ENCODE results near the gene HEXIM2. TPM values are rescaled to one million over a fixed set of nuclear protein-coding genes. Genes with fewer than 3 reads are reported as not detected.
A peak's percentile ranks its signal among the peaks of the same experiment; 100 is the strongest.

Gene HEXIM2
- total and polyA plus RNA-seq, 2 of the 13 experiments (the other 11 are each of a cell fraction or from before 2014, with no cell fraction given): 27.1 to 32.4 TPM

- TF ChIP-seq ZNF160 (CRISPR knock-in tag; IDR thresholded peaks at IDR 0.05) (peak; percentile 94), ZNF790 (CRISPR knock-in tag; IDR thresholded peaks at IDR 0.05; ENCODE audit: borderline replicate concordance) (no peak), NR2C2 (CRISPR knock-in tag; IDR thresholded peaks at IDR 0.05; ENCODE audit: borderline replicate concordance) (peak; percentile 74), CREB1 (IDR thresholded peaks at IDR 0.05) (peak; percentile 85), CREB1 (CRISPR knock-in tag; IDR thresholded peaks at IDR 0.05) (peak; percentile 93), ZNF720 (CRISPR knock-in tag; IDR thresholded peaks at IDR 0.05) (peak; percentile 86), HMGA1 (CRISPR knock-in tag; conservative IDR thresholded peaks at IDR 0.05) (no peak), PRDM4 (CRISPR knock-in tag; IDR thresholded peaks at IDR 0.05; ENCODE audit: borderline replicate concordance) (no peak), LCORL (IDR thresholded peaks at IDR 0.05) (peak; percentile 88), LCORL (CRISPR knock-in tag; IDR thresholded peaks at IDR 0.05) (peak; percentile 74), ZNF317 (CRISPR knock-in tag; IDR thresholded peaks at IDR 0.05) (0 out of 2 replicates have a peak, but pooled peaks have one; percentile 33), MAZ (IDR thresholded peaks at IDR 0.05; ENCODE audit: borderline replicate concordance, low read depth, low read length) (peak; percentile 100), MAZ (CRISPR knock-in tag; IDR thresholded peaks at IDR 0.05; ENCODE audit: low read depth) (peak; percentile 98), HMG20B (CRISPR knock-in tag; conservative IDR thresholded peaks at IDR 0.05) (peak; percentile 43; the same call in 1 of the 2 replicates), E2F1 (CRISPR knock-in tag; IDR thresholded peaks at IDR 0.05) (peak; percentile 92), TFAP4 (IDR thresholded peaks at IDR 0.05; ENCODE audit: borderline replicate concordance, low read depth) (peak; percentile 45; the same call in 1 of the 2 replicates), MTERF4 (CRISPR knock-in tag; IDR thresholded peaks at IDR 0.05) (0 out of 2 replicates have a peak, but pooled peaks have one; percentile 63), ZC3H13 (CRISPR knock-in tag; IDR thresholded peaks at IDR 0.05) (peak; percentile 91), ZNF337 (CRISPR knock-in tag; IDR thresholded peaks at IDR 0.05; ENCODE audit: borderline replicate concordance, low read depth) (peak; percentile 84; the same call in 1 of the 2 replicates), NFIB (CRISPR knock-in tag; IDR thresholded peaks at IDR 0.05; ENCODE audit: borderline replicate concordance) (no peak), DNMT1 (CRISPR knock-in tag; IDR thresholded peaks at IDR 0.05) (peak; percentile 74; the same call in 1 of the 2 replicates), FOXO1 (CRISPR knock-in tag; IDR thresholded peaks at IDR 0.05) (peak; percentile 44), PAF1 (CRISPR knock-in tag; IDR thresholded peaks at IDR 0.05) (no peak)
These were observed 13.3 kb upstream of the HEXIM2 start, which contains the start of gene HEXIM1 (continued) for GRCh38 chr17:45148183-45149036.
